Liver (tissue), 9 donors: ENCODE data around the gene ATP5PD. TPM values are rescaled to one million over a fixed set of nuclear protein-coding genes. Genes with fewer than 3 reads are reported as not detected.

Source experiments
- DNase-seq: peaks from one replicate; pipeline ENCODE4 v3.0.0-alpha.2; 2017; ENCODE audit warnings: low spot score
- H3K27ac ChIP-seq, 2 donors: one replicate each; pipeline ENCODE4 v1.7.0; 2013; ENCODE audit warnings: inconsistent platforms in 2 of 2, low read length in 2 of 2, control low read depth in 1 of 2, low read depth in 1 of 2, mild to moderate bottlenecking in 1 of 2
- H3K27me3 ChIP-seq, 4 donors: one replicate each; pipeline versions ENCODE4 v1.6.1 to v1.7.0; 2013; ENCODE audit warnings: low read length in 3 of 4, inconsistent platforms in 1 of 4, mild to moderate bottlenecking in 1 of 4, moderate library complexity in 1 of 4; ENCODE audit not compliant: control insufficient read depth in 4 of 4, insufficient read depth in 4 of 4
- H3K36me3 ChIP-seq, 4 donors: one replicate each; pipeline versions ENCODE4 v1.6.1 to v1.7.0; 2013; ENCODE audit warnings: low read length in 3 of 4, mild to moderate bottlenecking in 3 of 4, low read depth in 1 of 4, moderate library complexity in 1 of 4; ENCODE audit not compliant: control insufficient read depth in 4 of 4, insufficient read depth in 3 of 4
- H3K4me1 ChIP-seq, 4 donors: one replicate each; pipeline versions ENCODE4 v1.6.1 to v1.7.0; 2013; ENCODE audit warnings: low read length in 3 of 4, mild to moderate bottlenecking in 3 of 4, moderate library complexity in 1 of 4; ENCODE audit not compliant: control insufficient read depth in 4 of 4, insufficient read depth in 4 of 4
- H3K4me3 ChIP-seq, 3 donors: one replicate each; pipeline versions ENCODE4 v1.6.1 to v1.7.0; 2013; ENCODE audit warnings: low read length in 3 of 3, control low read depth in 1 of 3, low read depth in 1 of 3, mild to moderate bottlenecking in 1 of 3
- H3K9ac ChIP-seq, 2 donors: one replicate each; pipeline ENCODE4 v1.7.0; 2013; ENCODE audit warnings: low read length in 2 of 2, mild to moderate bottlenecking in 2 of 2, moderate library complexity in 2 of 2, control low read depth in 1 of 2, low read depth in 1 of 2
- H3K9me3 ChIP-seq, 4 donors: one replicate each; pipeline versions ENCODE4 v1.6.1 to v1.7.0; 2013; ENCODE audit warnings: low read length in 3 of 4; ENCODE audit not compliant: control insufficient read depth in 4 of 4
- CTCF ChIP-seq: fragments of 150-350 bp; IDR thresholded peaks from 2 replicates; pipeline ENCODE4 v1.5.1; 2017; ENCODE audit warnings: improper control_type of control experiment, low read depth, low read length; ENCODE audit not compliant: missing input control
- EGR1 ChIP-seq, 2 donors: IDR thresholded peaks; 2 replicates each; pipeline ENCODE4 v1.6.1; 2016 to 2018; ENCODE audit warnings: antibody characterized with exemption in 2 of 2, low read depth in 2 of 2
- FOXA1 ChIP-seq: IDR thresholded peaks from 2 replicates; pipeline ENCODE4 v1.6.1; 2016; ENCODE audit warnings: antibody characterized with exemption
- FOXA2 ChIP-seq: IDR thresholded peaks from 2 replicates; pipeline ENCODE4 v1.6.1; 2016; ENCODE audit warnings: antibody characterized with exemption
- GABPA ChIP-seq, 2 donors: IDR thresholded peaks in 1 of 2; conservative IDR thresholded peaks in 1 of 2; 2 replicates each; pipeline ENCODE4 v1.6.1; 2016; ENCODE audit warnings: antibody characterized with exemption in 2 of 2, mild to moderate bottlenecking in 1 of 2, moderate library complexity in 1 of 2
- HNF4A ChIP-seq, 2 donors: conservative IDR thresholded peaks; 2 replicates each; pipeline ENCODE4 v1.6.1; 2016; ENCODE audit warnings: antibody characterized with exemption in 2 of 2, mild to moderate bottlenecking in 2 of 2
- HNF4G ChIP-seq: IDR thresholded peaks from 2 replicates; pipeline ENCODE4 v1.6.1; 2016; ENCODE audit warnings: antibody characterized with exemption
- JUND ChIP-seq, 2 donors: IDR thresholded peaks; 2 replicates each; pipeline ENCODE4 v1.6.1; 2016; ENCODE audit warnings: antibody characterized with exemption in 2 of 2
- MAX ChIP-seq: IDR thresholded peaks from 2 replicates; pipeline ENCODE4 v1.6.1; 2016; ENCODE audit warnings: antibody characterized with exemption
- NR2F2 ChIP-seq: IDR thresholded peaks from 2 replicates; pipeline ENCODE4 v1.6.1; 2016; ENCODE audit warnings: antibody characterized with exemption
- RAD21 ChIP-seq, 2 donors: IDR thresholded peaks; 2 replicates each; pipeline ENCODE4 v1.6.1; 2016; ENCODE audit warnings: antibody characterized with exemption in 2 of 2, mild to moderate bottlenecking in 2 of 2
- RXRA ChIP-seq, 2 donors: IDR thresholded peaks; 2 replicates each; pipeline ENCODE4 v1.6.1; 2017 to 2018; ENCODE audit warnings: antibody characterized with exemption in 2 of 2, mild to moderate bottlenecking in 1 of 2
- SP1 ChIP-seq: IDR thresholded peaks from 2 replicates; pipeline ENCODE4 v1.6.1; 2018; ENCODE audit warnings: antibody characterized with exemption, mild to moderate bottlenecking
- TAF1 ChIP-seq: conservative IDR thresholded peaks from 2 replicates; pipeline ENCODE4 v1.6.1; 2016; ENCODE audit warnings: antibody characterized with exemption, mild to moderate bottlenecking
- YY1 ChIP-seq: IDR thresholded peaks from 2 replicates; pipeline ENCODE4 v1.6.1; 2016; ENCODE audit warnings: antibody characterized with exemption, mild to moderate bottlenecking
- ZBTB33 ChIP-seq: IDR thresholded peaks from 2 replicates; pipeline ENCODE4 v1.6.1; 2016; ENCODE audit warnings: antibody characterized with exemption
- WGBS: extraction: QIAGEN DNeasy Blood & Tissue Kit; methylation state at CpG from one replicate; pipeline ENCODE4 v1.1.7; 2013; 5-methylcytosine and 5-hydroxymethylcytosine counted together
- polyA plus RNA-seq, 2 donors: library from polyadenylated mRNA; stranded (reverse) in 1 of 2; unstranded in 1 of 2; fragments of 200-250 nt in 1 of 2; fragments of >200 nt in 1 of 2; fragmentation: Nextera tagmentation in 1 of 2; extraction: Ambion mirVana in 1 of 2; gene quantifications; one replicate each; pipeline versions ENCODE4 v1.2.1 to v1.2.3, GENCODE V29; 2013 to 2015
- total RNA-seq, 2 donors: library from RNA; depleted of rRNA; stranded (reverse); fragments of >200 nt; gene quantifications; one replicate each; pipeline ENCODE4 v1.2.3, GENCODE V29; 2014
- TF ChIP-seq, protein P1 (sequence below): IDR thresholded peaks from 2 replicates; pipeline ENCODE4 v1.6.1; 2016; ENCODE audit warnings: antibody characterized with exemption, mild to moderate bottlenecking
- TF ChIP-seq, protein P2 (sequence below): IDR thresholded peaks from 2 replicates; pipeline ENCODE4 v1.6.1; 2016; ENCODE audit warnings: antibody characterized with exemption
- donor health status: healthy.
- donor health status: healthy.
- donor health status: healthy.
- donor health status: healthy.
- donor health status: healthy.

ATP5PD gene
- total and polyA plus RNA-seq, 4 donors: 102 to 378 (median 184) TPM

- peaks cover 3 to 48% (median 40%) of the 10 kb centered on the region in 4 donors for H3K4me1 ChIP-seq
- H3K9me3 ChIP-seq: no peaks in the 10 kb centered on the region
- no peaks in the 10 kb centered on the region for H3K36me3 ChIP-seq
- 16% methylated on average over 30 of the region's 30 CpGs for WGBS
- H3K9ac ChIP-seq: peak overlapping the region in 1 of 2 donors; percentile 45
- H3K27me3 ChIP-seq: no peaks in the 10 kb centered on the region
- peak overlapping the region; percentile 90 to 92 for H3K27ac ChIP-seq
- peak; percentile 77 to 87 for TF ChIP-seq EGR1 (IDR thresholded peaks at IDR 0.05; ENCODE audit: low read depth in 2 of 2)
- TF ChIP-seq TAF1: no peak
- no peak for TF ChIP-seq GABPA (IDR thresholded peaks at IDR 0.05 in 1 of 2, conservative IDR thresholded peaks at IDR 0.05 in 1 of 2)
- TF ChIP-seq JUND (IDR thresholded peaks at IDR 0.05): peak in 1 of 2 donors; percentile 32
- TF ChIP-seq MAX: no peak
- TF ChIP-seq HNF4G: peak; percentile 61
- no peak for TF ChIP-seq FOXA1
- TF ChIP-seq SP1: peak; percentile 92
- peak; percentile 72 for TF ChIP-seq NR2F2
- TF ChIP-seq FOXA2: no peak
- no peak for TF ChIP-seq RAD21 (IDR thresholded peaks at IDR 0.05)
- peak; percentile 96 to 98 for TF ChIP-seq RXRA (IDR thresholded peaks at IDR 0.05)
- TF ChIP-seq YY1: no peak
- TF ChIP-seq, protein P1, sequence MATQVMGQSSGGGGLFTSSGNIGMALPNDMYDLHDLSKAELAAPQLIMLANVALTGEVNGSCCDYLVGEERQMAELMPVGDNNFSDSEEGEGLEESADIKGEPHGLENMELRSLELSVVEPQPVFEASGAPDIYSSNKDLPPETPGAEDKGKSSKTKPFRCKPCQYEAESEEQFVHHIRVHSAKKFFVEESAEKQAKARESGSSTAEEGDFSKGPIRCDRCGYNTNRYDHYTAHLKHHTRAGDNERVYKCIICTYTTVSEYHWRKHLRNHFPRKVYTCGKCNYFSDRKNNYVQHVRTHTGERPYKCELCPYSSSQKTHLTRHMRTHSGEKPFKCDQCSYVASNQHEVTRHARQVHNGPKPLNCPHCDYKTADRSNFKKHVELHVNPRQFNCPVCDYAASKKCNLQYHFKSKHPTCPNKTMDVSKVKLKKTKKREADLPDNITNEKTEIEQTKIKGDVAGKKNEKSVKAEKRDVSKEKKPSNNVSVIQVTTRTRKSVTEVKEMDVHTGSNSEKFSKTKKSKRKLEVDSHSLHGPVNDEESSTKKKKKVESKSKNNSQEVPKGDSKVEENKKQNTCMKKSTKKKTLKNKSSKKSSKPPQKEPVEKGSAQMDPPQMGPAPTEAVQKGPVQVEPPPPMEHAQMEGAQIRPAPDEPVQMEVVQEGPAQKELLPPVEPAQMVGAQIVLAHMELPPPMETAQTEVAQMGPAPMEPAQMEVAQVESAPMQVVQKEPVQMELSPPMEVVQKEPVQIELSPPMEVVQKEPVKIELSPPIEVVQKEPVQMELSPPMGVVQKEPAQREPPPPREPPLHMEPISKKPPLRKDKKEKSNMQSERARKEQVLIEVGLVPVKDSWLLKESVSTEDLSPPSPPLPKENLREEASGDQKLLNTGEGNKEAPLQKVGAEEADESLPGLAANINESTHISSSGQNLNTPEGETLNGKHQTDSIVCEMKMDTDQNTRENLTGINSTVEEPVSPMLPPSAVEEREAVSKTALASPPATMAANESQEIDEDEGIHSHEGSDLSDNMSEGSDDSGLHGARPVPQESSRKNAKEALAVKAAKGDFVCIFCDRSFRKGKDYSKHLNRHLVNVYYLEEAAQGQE: peak; percentile 72
- TF ChIP-seq, protein P2, sequence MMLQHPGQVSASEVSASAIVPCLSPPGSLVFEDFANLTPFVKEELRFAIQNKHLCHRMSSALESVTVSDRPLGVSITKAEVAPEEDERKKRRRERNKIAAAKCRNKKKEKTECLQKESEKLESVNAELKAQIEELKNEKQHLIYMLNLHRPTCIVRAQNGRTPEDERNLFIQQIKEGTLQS: no peak
- peak; percentile 86 to 87 for TF ChIP-seq HNF4A (conservative IDR thresholded peaks at IDR 0.05)
- TF ChIP-seq ZBTB33: no peak
- peak; percentile 0 for TF ChIP-seq CTCF
- peak; percentile 73 for DNase-seq
- H3K4me3 ChIP-seq: peak overlapping the region; percentile 36 to 60 (median 59)
Observed at GRCh38 chr17:75077072-75077495, 30.3 kb upstream of the ATP5PD start.
